ENCODE measurements around the gene LAMB3.

Gene LAMB3

GRCh38 chr1:209618291-209618690, 33.9 kb downstream of the LAMB3 start:
- DNase-seq (ENCODE audit: low read depth) = no peak
- no peak overlapping the region for H3K4me3 ChIP-seq (ENCODE audit: low read depth, low read length)
- no peak for TF ChIP-seq CTCF (IDR thresholded peaks at IDR 0.05; ENCODE audit: low read depth, low read length, missing control alignments)

- no peak for TF ChIP-seq CTCF (IDR thresholded peaks at IDR 0.05; ENCODE audit: low read depth, low read length, missing control alignments)
- no peak for DNase-seq (ENCODE audit: low read depth)
- no peak overlapping the region for H3K4me3 ChIP-seq (ENCODE audit: low read depth, low read length)
These were observed 34.5 kb downstream of the LAMB3 start for GRCh38 chr1:209617755-209618154.

- TF ChIP-seq CTCF (IDR thresholded peaks at IDR 0.05; ENCODE audit: low read depth, low read length, missing control alignments) = no peak
- H3K4me3 ChIP-seq (ENCODE audit: low read depth, low read length) = no peak overlapping the region
- DNase-seq (ENCODE audit: low read depth) = no peak
These were observed 35.1 kb downstream of the LAMB3 start for GRCh38 chr1:209617047-209617673.

- H3K4me3 ChIP-seq (ENCODE audit: low read depth, low read length) = no peak overlapping the region
- no peak for TF ChIP-seq CTCF (IDR thresholded peaks at IDR 0.05; ENCODE audit: low read depth, low read length, missing control alignments)
- DNase-seq (ENCODE audit: low read depth) = no peak
These were observed 35.7 kb downstream of the LAMB3 start for GRCh38 chr1:209616366-209617046.

GRCh38 chr1:209614906-209615305, 37.3 kb downstream of the LAMB3 start:
- no peak overlapping the region for H3K4me3 ChIP-seq (ENCODE audit: low read depth, low read length)
- TF ChIP-seq CTCF (IDR thresholded peaks at IDR 0.05; ENCODE audit: low read depth, low read length, missing control alignments) = no peak
- no peak for DNase-seq (ENCODE audit: low read depth)

GRCh38 chr1:209614151-209614420, 38.1 kb downstream of the LAMB3 start:
- no peak for DNase-seq (ENCODE audit: low read depth)
- TF ChIP-seq CTCF (IDR thresholded peaks at IDR 0.05; ENCODE audit: low read depth, low read length, missing control alignments) = no peak
- H3K4me3 ChIP-seq (ENCODE audit: low read depth, low read length) = no peak overlapping the region

All from GM12864 (cell line).